ENCODE results near the gene RTN1.

The RTN1 gene

GRCh38 chr14:59811073-59811472, 59.5 kb downstream of the RTN1 start:
- no peak overlapping the region for H3K18ac ChIP-seq (ENCODE audit: low read length)
- H4K91ac ChIP-seq (ENCODE audit: low read depth, low read length, poor library complexity) = no peak overlapping the region
- H3K27ac ChIP-seq (replicated peaks; ENCODE audit: low read length) = no peak overlapping the region
- no peak overlapping the region for H2BK5ac ChIP-seq (ENCODE audit: low read length)
- H2BK15ac ChIP-seq (ENCODE audit: low read length) = no peak overlapping the region
- H3K36me3 ChIP-seq (replicated peaks in 1 of 2; ENCODE audit: control insufficient read depth in 2 of 2, insufficient read depth in 2 of 2, low read length in 2 of 2) = no peaks in the 10 kb centered on the region
- no peaks in the 10 kb centered on the region for H3K79me1 ChIP-seq (ENCODE audit: low read depth, low read length)
- H3K23ac ChIP-seq (ENCODE audit: low read depth, low read length, poor library complexity) = no peak overlapping the region
- H2AK5ac ChIP-seq (ENCODE audit: low read depth, low read length) = no peak overlapping the region
- no peak overlapping the region for H3K4me2 ChIP-seq (ENCODE audit: insufficient read depth, low read length, poor library complexity, severe bottlenecking)
- H2BK12ac ChIP-seq (ENCODE audit: low read length) = no peak overlapping the region
- peaks cover 0 to 3% of the 10 kb centered on the region in 2 donors for H3K4me1 ChIP-seq (ENCODE audit: control insufficient read depth in 2 of 2, insufficient read depth in 1 of 2, low read depth in 1 of 2, low read length in 2 of 2)
- H3K27me3 ChIP-seq (ENCODE audit: control insufficient read depth in 3 of 3, insufficient read depth in 3 of 3, low read depth in 1 of 3, low read length in 3 of 3) = peaks cover 0 to 3% (median 0%) of the 10 kb centered on the region in 3 experiments
- no peak overlapping the region for H2AFZ ChIP-seq (ENCODE audit: low read length)
- H3K4me3 ChIP-seq (ENCODE audit: low read length in 2 of 2) = no peak overlapping the region
- no peaks in the 10 kb centered on the region for H3K9me3 ChIP-seq (replicated peaks in 1 of 2; ENCODE audit: control insufficient read depth in 2 of 2, insufficient read depth in 1 of 2, low read depth in 1 of 2, low read length in 2 of 2)
- no peak overlapping the region for H4K8ac ChIP-seq (ENCODE audit: low read depth, low read length)
- H3K4ac ChIP-seq (ENCODE audit: low read length) = no peak overlapping the region
- H3K9ac ChIP-seq (ENCODE audit: low read depth, low read length, poor library complexity) = no peak overlapping the region
- no peak overlapping the region for H3K14ac ChIP-seq (ENCODE audit: low read length)
- DNase-seq (ENCODE audit: low spot score) = no peak
- no peak overlapping the region for H2BK120ac ChIP-seq (ENCODE audit: low read depth, low read length)

GRCh38 chr14:59803052-59803540, 67.5 kb downstream of the RTN1 start:
- no peak overlapping the region for H2BK120ac ChIP-seq (ENCODE audit: low read depth, low read length)

GRCh38 chr14:59788176-59788575, 82.4 kb downstream of the RTN1 start:
- no peak overlapping the region for H4K8ac ChIP-seq (ENCODE audit: low read depth, low read length)
- no peak overlapping the region for H3K4me2 ChIP-seq (ENCODE audit: insufficient read depth, low read length, poor library complexity, severe bottlenecking)
- WGBS, 2 donors (ENCODE audit: extremely low coverage in 2 of 2, insufficient read length in 2 of 2, insufficient replicate concordance in 1 of 2) = no CpG with 5 or more reads among the region's 2 CpGs
- no peak overlapping the region for H4K91ac ChIP-seq (ENCODE audit: low read depth, low read length, poor library complexity)
- H3K27ac ChIP-seq (replicated peaks; ENCODE audit: low read length) = no peak overlapping the region
- no peaks in the 10 kb centered on the region for H3K79me1 ChIP-seq (ENCODE audit: low read depth, low read length)
- H3K4me3 ChIP-seq (ENCODE audit: low read length in 2 of 2) = no peak overlapping the region
- no peak overlapping the region for H3K23ac ChIP-seq (ENCODE audit: low read depth, low read length, poor library complexity)
- no peak overlapping the region for H2BK12ac ChIP-seq (ENCODE audit: low read length)
- H3K18ac ChIP-seq (ENCODE audit: low read length) = no peak overlapping the region
- H3K4me1 ChIP-seq (ENCODE audit: control insufficient read depth in 2 of 2, insufficient read depth in 1 of 2, low read depth in 1 of 2, low read length in 2 of 2) = peaks cover 0 to 3% of the 10 kb centered on the region in 2 donors
- no peak overlapping the region for H2BK15ac ChIP-seq (ENCODE audit: low read length)
- H2BK5ac ChIP-seq (ENCODE audit: low read length) = no peak overlapping the region
- no peaks in the 10 kb centered on the region for H3K36me3 ChIP-seq (replicated peaks in 1 of 2; ENCODE audit: control insufficient read depth in 2 of 2, insufficient read depth in 2 of 2, low read length in 2 of 2)
- no peak overlapping the region for H3K4ac ChIP-seq (ENCODE audit: low read length)
- no peak overlapping the region for H3K14ac ChIP-seq (ENCODE audit: low read length)
- no peak overlapping the region for H2AFZ ChIP-seq (ENCODE audit: low read length)
- H2AK5ac ChIP-seq (ENCODE audit: low read depth, low read length) = no peak overlapping the region
- no peaks in the 10 kb centered on the region for H3K9me3 ChIP-seq (replicated peaks in 1 of 2; ENCODE audit: control insufficient read depth in 2 of 2, insufficient read depth in 1 of 2, low read depth in 1 of 2, low read length in 2 of 2)
- H2BK120ac ChIP-seq (ENCODE audit: low read depth, low read length) = no peak overlapping the region
- H3K9ac ChIP-seq (ENCODE audit: low read depth, low read length, poor library complexity) = no peak overlapping the region
- DNase-seq (ENCODE audit: low spot score) = no peak
- no peaks in the 10 kb centered on the region for H3K27me3 ChIP-seq (ENCODE audit: control insufficient read depth in 3 of 3, insufficient read depth in 3 of 3, low read depth in 1 of 3, low read length in 3 of 3)

More at GRCh38 chr14:59803052-59803540, 67.5 kb downstream of the RTN1 start:
- Histone ChIP-seq H2BK5ac (ENCODE audit: low read length) (no peak overlapping the region), H2AFZ (ENCODE audit: low read length) (no peak overlapping the region), H3K4me1 (ENCODE audit: control insufficient read depth in 2 of 2, insufficient read depth in 1 of 2, low read depth in 1 of 2, low read length in 2 of 2) (no peaks in the 10 kb centered on the region), H2BK12ac (ENCODE audit: low read length) (no peak overlapping the region), H4K8ac (ENCODE audit: low read depth, low read length) (no peak overlapping the region), H3K4me3 (ENCODE audit: low read length in 2 of 2) (no peak overlapping the region), H3K14ac (ENCODE audit: low read length) (no peak overlapping the region), H3K4ac (ENCODE audit: low read length) (no peak overlapping the region), H3K36me3 (replicated peaks in 1 of 2; ENCODE audit: control insufficient read depth in 2 of 2, insufficient read depth in 2 of 2, low read length in 2 of 2) (no peaks in the 10 kb centered on the region), H3K27ac (replicated peaks; ENCODE audit: low read length) (no peak overlapping the region), H2BK15ac (ENCODE audit: low read length) (no peak overlapping the region), H3K27me3 (ENCODE audit: control insufficient read depth in 3 of 3, insufficient read depth in 3 of 3, low read depth in 1 of 3, low read length in 3 of 3) (no peaks in the 10 kb centered on the region), H3K18ac (ENCODE audit: low read length) (no peak overlapping the region), H3K23ac (ENCODE audit: low read depth, low read length, poor library complexity) (no peak overlapping the region), H3K9ac (ENCODE audit: low read depth, low read length, poor library complexity) (no peak overlapping the region), H2AK5ac (ENCODE audit: low read depth, low read length) (no peak overlapping the region), H3K79me1 (ENCODE audit: low read depth, low read length) (no peaks in the 10 kb centered on the region), H4K91ac (ENCODE audit: low read depth, low read length, poor library complexity) (no peak overlapping the region), H3K4me2 (ENCODE audit: insufficient read depth, low read length, poor library complexity, severe bottlenecking) (no peak overlapping the region), H3K9me3 (replicated peaks in 1 of 2; ENCODE audit: control insufficient read depth in 2 of 2, insufficient read depth in 1 of 2, low read depth in 1 of 2, low read length in 2 of 2) (no peaks in the 10 kb centered on the region)
- DNase-seq (ENCODE audit: low spot score) = no peak
- no CpG with 5 or more reads among the region's 7 CpGs for WGBS, 2 donors (ENCODE audit: extremely low coverage in 2 of 2, insufficient read length in 2 of 2, insufficient replicate concordance in 1 of 2)

- Histone ChIP-seq H2BK15ac (ENCODE audit: low read length) (no peak overlapping the region), H3K79me1 (ENCODE audit: low read depth, low read length) (no peaks in the 10 kb centered on the region), H2AK5ac (ENCODE audit: low read depth, low read length) (no peak overlapping the region), H3K14ac (ENCODE audit: low read length) (no peak overlapping the region), H3K36me3 (replicated peaks in 1 of 2; ENCODE audit: control insufficient read depth in 2 of 2, insufficient read depth in 2 of 2, low read length in 2 of 2) (no peaks in the 10 kb centered on the region), H2AFZ (ENCODE audit: low read length) (no peak overlapping the region), H3K4me3 (ENCODE audit: low read length in 2 of 2) (no peak overlapping the region), H3K4ac (ENCODE audit: low read length) (no peak overlapping the region), H4K8ac (ENCODE audit: low read depth, low read length) (no peak overlapping the region), H2BK120ac (ENCODE audit: low read depth, low read length) (no peak overlapping the region), H4K91ac (ENCODE audit: low read depth, low read length, poor library complexity) (no peak overlapping the region), H3K18ac (ENCODE audit: low read length) (no peak overlapping the region), H3K27me3 (ENCODE audit: control insufficient read depth in 3 of 3, insufficient read depth in 3 of 3, low read depth in 1 of 3, low read length in 3 of 3) (no peaks in the 10 kb centered on the region), H3K27ac (replicated peaks; ENCODE audit: low read length) (no peak overlapping the region), H3K4me2 (ENCODE audit: insufficient read depth, low read length, poor library complexity, severe bottlenecking) (no peak overlapping the region), H3K9me3 (replicated peaks in 1 of 2; ENCODE audit: control insufficient read depth in 2 of 2, insufficient read depth in 1 of 2, low read depth in 1 of 2, low read length in 2 of 2) (no peaks in the 10 kb centered on the region), H2BK5ac (ENCODE audit: low read length) (no peak overlapping the region), H3K9ac (ENCODE audit: low read depth, low read length, poor library complexity) (no peak overlapping the region), H2BK12ac (ENCODE audit: low read length) (no peak overlapping the region), H3K23ac (ENCODE audit: low read depth, low read length, poor library complexity) (no peak overlapping the region), H3K4me1 (ENCODE audit: control insufficient read depth in 2 of 2, insufficient read depth in 1 of 2, low read depth in 1 of 2, low read length in 2 of 2) (peaks cover 0 to 3% of the 10 kb centered on the region in 2 donors)
- DNase-seq (ENCODE audit: low spot score) = no peak
- WGBS, 2 donors (ENCODE audit: extremely low coverage in 2 of 2, insufficient read length in 2 of 2, insufficient replicate concordance in 1 of 2) = no CpG with 5 or more reads among the region's 2 CpGs
Observed at GRCh38 chr14:59787045-59787674, 83.4 kb downstream of the RTN1 start.
